ENCODE measurements around the gene CNN3. TPM values are rescaled to one million over a fixed set of nuclear protein-coding genes. Genes with fewer than 3 reads are reported as not detected.

CNN3 gene
- total RNA-seq, 4 donors from 2014 or later: 106 to 205 (median 149) TPM

GRCh38 chr1:94863297-94863911 lies 63.5 kb downstream of the CNN3 start:
- Histone ChIP-seq H3K4me1 (peaks cover 33 to 82% (median 34%) of the 10 kb centered on the region in 3 donors), H3K9me3 (no peaks in the 10 kb centered on the region), H3K36me3 (no peaks in the 10 kb centered on the region), H3K4me3 (peak overlapping the region in 1 of 4 donors; percentile 46), H3K27ac (peak overlapping the region; percentile 84 to 95 (median 90)), H3K27me3 (no peaks in the 10 kb centered on the region)
- WGBS, 2 donors: 0 to 6% methylated on average over 2 of the region's 2 CpGs
- TF ChIP-seq CTCF (IDR thresholded peaks at IDR 0.05) (no peak), POLR2A (IDR thresholded peaks at IDR 0.05) (no peak)
- intact Hi-C loops (cut with DNase I): no loop called here
- DNase-seq: no peak

GRCh38 chr1:94862718-94863117 lies 64.2 kb downstream of the CNN3 start:
- intact Hi-C loops (cut with DNase I): no loop called here
- no peak for TF ChIP-seq POLR2A (IDR thresholded peaks at IDR 0.05)
- WGBS, 2 donors: 50 to 73% methylated on average over 1 to 2 of the region's 2 CpGs

GRCh38 chr1:94859174-94859573 lies 67.7 kb downstream of the CNN3 start:
- H3K4me1 ChIP-seq: peaks cover 26 to 72% (median 28%) of the 10 kb centered on the region in 3 donors
- WGBS, 2 donors: 53 to 74% methylated on average over 2 of the region's 2 CpGs
- no peak overlapping the region for H3K4me3 ChIP-seq
- no peak for TF ChIP-seq POLR2A (IDR thresholded peaks at IDR 0.05)
- TF ChIP-seq CTCF (IDR thresholded peaks at IDR 0.05): no peak
- no peak for DNase-seq
- no peaks in the 10 kb centered on the region for H3K9me3 ChIP-seq
- H3K27ac ChIP-seq: peak overlapping the region in 1 of 4 donors; percentile 23
- no peaks in the 10 kb centered on the region for H3K36me3 ChIP-seq
- H3K27me3 ChIP-seq: no peaks in the 10 kb centered on the region
- intact Hi-C loops (cut with DNase I): loop anchor here (10.0 kb wide), 1 partner anchor 66 kb away; the partner anchor contains the start of gene CNN3

More at GRCh38 chr1:94862718-94863117, 64.2 kb downstream of the CNN3 start:
- H3K9me3 ChIP-seq: no peaks in the 10 kb centered on the region
- peak overlapping the region; percentile 84 to 95 (median 90) for H3K27ac ChIP-seq
- H3K4me1 ChIP-seq: peaks cover 33 to 82% (median 34%) of the 10 kb centered on the region in 3 donors
- no peaks in the 10 kb centered on the region for H3K27me3 ChIP-seq
- no peaks in the 10 kb centered on the region for H3K36me3 ChIP-seq
- H3K4me3 ChIP-seq: no peak overlapping the region
- DNase-seq: no peak

GRCh38 chr1:94858276-94858675 lies 68.6 kb downstream of the CNN3 start:
- Histone ChIP-seq H3K9me3 (no peaks in the 10 kb centered on the region), H3K4me3 (no peak overlapping the region), H3K27ac (peak overlapping the region in 1 of 4 donors; percentile 30), H3K36me3 (no peaks in the 10 kb centered on the region), H3K27me3 (no peaks in the 10 kb centered on the region), H3K4me1 (peaks cover 20 to 66% (median 20%) of the 10 kb centered on the region in 3 donors)
- DNase-seq: no peak
- TF ChIP-seq POLR2A (IDR thresholded peaks at IDR 0.05) (no peak), CTCF (IDR thresholded peaks at IDR 0.05) (no peak)
- WGBS, 2 donors: 54 to 73% methylated on average over 2 of the region's 2 CpGs
- intact Hi-C loops (cut with DNase I): loop anchor here (10.0 kb wide), 1 partner anchor 67 kb away; the partner anchor contains the start of gene CNN3

GRCh38 chr1:94856868-94857267 lies 70.0 kb downstream of the CNN3 start:
- intact Hi-C loops (cut with DNase I): loop anchor here (10.0 kb wide), 1 partner anchor 68 kb away; the partner anchor contains the start of gene CNN3
- WGBS, 2 donors: 77 to 90% methylated on average over 3 of the region's 3 CpGs
- no peak for DNase-seq
- H3K4me1 ChIP-seq: peaks cover 9 to 52% (median 9%) of the 10 kb centered on the region in 3 donors
- TF ChIP-seq POLR2A (IDR thresholded peaks at IDR 0.05) (no peak), CTCF (IDR thresholded peaks at IDR 0.05) (no peak)
- H3K36me3 ChIP-seq: no peaks in the 10 kb centered on the region
- no peaks in the 10 kb centered on the region for H3K9me3 ChIP-seq
- no peak overlapping the region for H3K27ac ChIP-seq
- no peaks in the 10 kb centered on the region for H3K27me3 ChIP-seq
- no peak overlapping the region for H3K4me3 ChIP-seq
